ENCODE data around the gene RALGPS1.

DNA sequence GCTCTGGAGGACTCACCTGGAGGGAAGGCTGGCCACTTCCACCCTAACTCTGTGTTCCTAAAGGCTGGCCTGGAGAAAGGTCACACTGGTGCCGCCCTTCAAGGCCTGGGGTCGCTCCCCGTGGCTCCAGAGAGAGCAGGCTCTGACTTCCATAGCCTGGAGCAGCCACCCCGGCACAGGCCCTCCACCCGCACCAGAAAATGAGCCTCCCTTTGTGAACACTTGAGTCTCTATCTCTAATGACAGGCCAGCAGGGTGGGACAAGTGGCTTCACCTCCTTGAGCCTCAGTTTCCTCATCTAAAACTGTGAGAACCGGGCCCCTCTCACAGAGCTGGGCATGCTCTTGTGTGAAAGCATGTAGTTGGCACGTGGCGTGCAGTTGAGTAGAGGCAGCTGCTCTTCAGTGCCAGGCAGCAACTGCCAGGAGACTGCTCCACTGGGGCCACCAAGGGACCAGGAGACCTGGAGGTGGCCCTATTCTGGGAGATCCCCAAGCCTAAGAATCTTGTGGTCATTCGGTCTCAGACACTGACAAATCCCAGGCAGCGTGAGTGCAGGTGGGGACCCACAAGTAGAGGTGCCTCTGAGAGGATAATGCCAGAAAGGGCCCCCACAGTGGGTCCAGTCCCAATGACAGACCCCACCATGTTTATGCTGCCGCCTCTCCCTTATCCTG is 293.3 kb downstream of the RALGPS1 start:
- TF ChIP-seq, protein P1, sequence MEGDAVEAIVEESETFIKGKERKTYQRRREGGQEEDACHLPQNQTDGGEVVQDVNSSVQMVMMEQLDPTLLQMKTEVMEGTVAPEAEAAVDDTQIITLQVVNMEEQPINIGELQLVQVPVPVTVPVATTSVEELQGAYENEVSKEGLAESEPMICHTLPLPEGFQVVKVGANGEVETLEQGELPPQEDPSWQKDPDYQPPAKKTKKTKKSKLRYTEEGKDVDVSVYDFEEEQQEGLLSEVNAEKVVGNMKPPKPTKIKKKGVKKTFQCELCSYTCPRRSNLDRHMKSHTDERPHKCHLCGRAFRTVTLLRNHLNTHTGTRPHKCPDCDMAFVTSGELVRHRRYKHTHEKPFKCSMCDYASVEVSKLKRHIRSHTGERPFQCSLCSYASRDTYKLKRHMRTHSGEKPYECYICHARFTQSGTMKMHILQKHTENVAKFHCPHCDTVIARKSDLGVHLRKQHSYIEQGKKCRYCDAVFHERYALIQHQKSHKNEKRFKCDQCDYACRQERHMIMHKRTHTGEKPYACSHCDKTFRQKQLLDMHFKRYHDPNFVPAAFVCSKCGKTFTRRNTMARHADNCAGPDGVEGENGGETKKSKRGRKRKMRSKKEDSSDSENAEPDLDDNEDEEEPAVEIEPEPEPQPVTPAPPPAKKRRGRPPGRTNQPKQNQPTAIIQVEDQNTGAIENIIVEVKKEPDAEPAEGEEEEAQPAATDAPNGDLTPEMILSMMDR (IDR thresholded peaks at IDR 0.05; ENCODE audit: low read length), result no peak
- no peak for TF ChIP-seq EZH2 (optimal IDR thresholded peaks at IDR 0.05; ENCODE audit: low read depth, low read length)
